Measurements from ENCODE around the gene LSM2.

DNA sequence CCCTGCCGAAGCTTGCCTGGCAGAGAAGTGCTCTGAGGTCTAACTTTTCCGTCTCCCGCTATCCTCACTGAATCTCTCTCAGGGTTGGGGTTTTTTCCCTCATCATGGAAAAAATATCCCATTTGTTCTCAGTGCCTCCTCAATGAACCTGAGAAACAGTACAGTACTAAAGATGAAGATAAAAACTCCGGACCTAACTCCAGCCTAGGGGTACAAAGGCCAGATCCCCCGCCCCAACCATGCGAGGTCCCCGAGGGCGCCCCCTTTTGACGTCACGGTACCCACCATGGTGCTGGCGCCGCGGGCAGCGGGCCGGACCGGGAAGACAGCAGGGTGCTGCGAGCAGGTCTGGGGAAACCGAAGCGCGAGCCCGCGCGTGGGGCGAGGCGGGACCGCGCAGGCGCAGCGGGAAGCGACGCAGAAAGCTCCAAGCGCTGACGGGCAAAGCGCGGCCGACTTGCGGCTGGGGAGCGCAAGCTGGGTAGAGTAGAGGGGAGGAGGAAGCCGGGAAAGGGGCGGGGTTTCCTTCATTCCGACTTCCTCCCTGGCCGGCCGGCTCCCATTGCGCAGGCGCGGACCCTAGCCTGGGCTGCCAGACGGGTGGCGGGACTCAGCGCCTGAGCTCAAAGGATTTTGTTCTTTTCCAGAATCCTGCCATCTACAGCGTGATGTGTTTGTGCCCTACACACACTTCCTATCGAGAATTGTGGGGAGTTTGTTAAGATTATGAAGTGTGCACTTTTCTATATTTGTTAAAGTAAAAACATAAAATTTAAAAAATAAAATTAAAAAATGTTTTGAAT lies at the start of gene LSM2:
- TF ChIP-seq SIN3A (IDR thresholded peaks at IDR 0.05; ENCODE audit: borderline replicate concordance, insufficient read depth, low read length): no peak
- TF ChIP-seq POLR2AphosphoS5 (IDR thresholded peaks at IDR 0.05; ENCODE audit: low read depth, low read length): peak; percentile 96
